WTC11 (cell line): Measurements from ENCODE around the gene TSPO2. TPM values are rescaled to one million over a fixed set of nuclear protein-coding genes. Genes with fewer than 3 reads are reported as not detected.

ENCODE experiments used
- total RNA-seq: library from RNA; stranded (reverse); gene quantifications from 3 replicates; pipeline ENCODE4 v1.2.3, GENCODE V29; 2021

Gene TSPO2
- total RNA-seq, 1 experiment from 2014 or later = not detected

Other genes starting within 250 kb of the TSPO2 start
- gene UNC5CL, start 3.2 kb upstream of the TSPO2 start, total RNA-seq = 3.3 to 4.5 TPM (median 3.6 TPM) in 3 replicates
- not detected in 3 replicates for gene APOBEC2, start 10.7 kb downstream of the TSPO2 start, total RNA-seq
- gene OARD1, start 29.9 kb downstream of the TSPO2 start, total RNA-seq = 33.7 to 37.0 TPM (median 36.5 TPM) in 3 replicates
- 34.7 to 37.7 TPM (median 35.8 TPM) in 3 replicates for gene NFYA, start 30.5 kb downstream of the TSPO2 start, total RNA-seq
- gene TREML1, start 111.9 kb downstream of the TSPO2 start, total RNA-seq = 0.27 TPM in 1 of 3 replicates, not detected in the others
- gene TREM2, start 120.6 kb downstream of the TSPO2 start, total RNA-seq = 0.18 TPM in 1 of 3 replicates, not detected in the others
- 0.09 to 0.15 TPM (median 0.09 TPM) in 3 replicates for gene TREML2, start 158.7 kb downstream of the TSPO2 start, total RNA-seq
- not detected in 3 replicates for gene TREML4, start 185.9 kb downstream of the TSPO2 start, total RNA-seq
- gene TREM1, start 244.2 kb downstream of the TSPO2 start, total RNA-seq = not detected in 3 replicates